Measurements from ENCODE around the gene HLA-DQB1. TPM values are rescaled to one million over a fixed set of nuclear protein-coding genes. Genes with fewer than 3 reads are reported as not detected.
"Not testable (repeated sequence)": the region's sequence is repeated elsewhere in the genome, so short reads cannot be mapped to it uniquely, and the experiment has no call there.

Gene HLA-DQB1
- total RNA-seq, 2 experiments from 2014 or later = 16.5 to 19.0 TPM

DNA sequence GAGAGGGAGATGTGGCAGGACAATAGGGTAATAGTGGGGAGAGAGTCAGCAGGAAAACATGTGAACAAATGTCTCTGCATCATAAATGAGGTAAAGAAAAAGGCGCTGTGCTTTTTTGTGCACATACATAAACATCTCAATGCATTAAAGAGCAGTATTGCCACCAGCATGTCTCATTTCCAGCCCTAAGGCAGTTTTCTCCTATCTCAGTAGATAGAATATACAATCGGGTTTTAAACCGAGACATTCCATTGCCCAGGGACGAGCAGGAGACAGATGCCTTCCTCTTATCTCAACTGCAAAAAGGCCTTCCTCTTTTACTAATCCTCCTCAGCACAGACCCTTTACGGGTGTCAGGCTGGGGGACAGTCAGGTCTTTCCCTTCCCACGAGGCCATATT lies 9.1 kb downstream of the HLA-DQB1 start:
- peaks cover 12% of the 10 kb centered on the region for H3K36me3 Mint-ChIP-seq
- POLR2A ChIA-PET; ATAC-seq (ENCODE audit: low read depth); DNase-seq; H3K4me3 Mint-ChIP-seq; H3K27me3 Mint-ChIP-seq; H3K27ac Mint-ChIP-seq; H3K9me3 Mint-ChIP-seq: not testable (repeated sequence)
- peaks cover 13% of the 10 kb centered on the region for H3K4me1 Mint-ChIP-seq

DNA sequence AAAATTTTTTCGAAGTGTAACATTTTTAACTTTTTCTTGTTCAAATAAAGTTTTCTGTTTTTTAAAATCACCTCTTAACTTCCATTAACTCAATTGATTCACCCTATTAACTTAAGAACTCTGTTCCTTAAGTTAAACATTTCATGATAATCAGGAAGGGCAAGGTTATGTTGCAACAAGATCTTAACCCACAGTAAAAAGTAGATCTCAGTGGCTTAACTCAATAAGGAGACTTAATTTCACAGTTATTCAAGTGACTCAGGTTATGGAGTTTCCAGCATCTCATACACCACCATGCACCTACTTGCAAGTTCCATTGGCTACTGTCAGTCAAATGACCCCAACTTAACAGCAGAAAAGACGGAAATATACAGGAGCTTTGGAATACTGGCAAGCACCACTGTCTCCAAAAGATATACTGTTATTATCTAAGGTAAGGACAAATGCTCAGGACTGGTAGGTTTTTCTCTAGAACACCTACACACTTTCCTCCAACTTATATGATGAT lies 11.2 kb downstream of the HLA-DQB1 start:
- H3K4me1 Mint-ChIP-seq = peaks cover 10% of the 10 kb centered on the region
- H3K9me3 Mint-ChIP-seq = peaks cover 5% of the 10 kb centered on the region
- DNase-seq (no peak), ATAC-seq (ENCODE audit: low read depth) (no peak)
- H3K27ac Mint-ChIP-seq = no peak overlapping the region
- peaks cover 5% of the 10 kb centered on the region for H3K36me3 Mint-ChIP-seq
- POLR2A ChIA-PET = no interaction called here
- H3K4me3 Mint-ChIP-seq = no peak overlapping the region
- H3K27me3 Mint-ChIP-seq = peaks cover 3% of the 10 kb centered on the region

DNA sequence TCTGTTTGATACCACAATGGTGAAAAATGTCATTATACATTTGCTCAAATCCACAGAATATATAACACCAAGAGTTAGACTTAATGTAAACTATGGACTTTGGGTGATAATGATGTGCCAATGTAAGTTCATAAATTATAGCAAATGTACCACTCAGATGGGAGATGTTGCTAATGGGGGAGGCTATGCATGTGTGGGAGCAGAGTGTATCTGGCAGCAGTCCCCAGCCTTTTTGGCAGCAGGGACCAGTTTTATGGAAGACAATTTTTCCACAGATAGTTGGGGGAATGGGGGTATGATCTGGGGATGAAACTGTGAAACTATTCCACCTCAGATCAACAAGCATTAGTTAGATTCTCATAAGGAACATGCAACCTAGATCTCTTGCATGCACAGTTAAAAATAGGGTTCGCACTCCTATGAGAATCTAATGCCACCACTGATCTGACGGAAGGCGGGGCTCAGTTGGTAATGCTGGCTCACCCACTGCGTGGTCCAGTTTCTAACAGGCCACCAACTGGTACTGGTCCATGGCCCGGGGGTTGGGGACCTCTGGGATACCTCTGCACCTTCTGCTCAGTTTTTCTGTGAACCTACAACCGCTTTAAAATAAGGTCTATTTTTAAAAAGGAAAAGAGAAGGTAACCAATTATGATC lies 21.3 kb downstream of the HLA-DQB1 start:
- H3K27ac Mint-ChIP-seq = no peak overlapping the region
- no peak for DNase-seq
- no peaks in the 10 kb centered on the region for H3K36me3 Mint-ChIP-seq
- no peaks in the 10 kb centered on the region for H3K9me3 Mint-ChIP-seq
- no peak for ATAC-seq (ENCODE audit: low read depth)
- POLR2A ChIA-PET = no interaction called here
- no peak overlapping the region for H3K4me3 Mint-ChIP-seq
- peaks cover 9% of the 10 kb centered on the region for H3K27me3 Mint-ChIP-seq
- H3K4me1 Mint-ChIP-seq = peaks cover 17% of the 10 kb centered on the region

DNA sequence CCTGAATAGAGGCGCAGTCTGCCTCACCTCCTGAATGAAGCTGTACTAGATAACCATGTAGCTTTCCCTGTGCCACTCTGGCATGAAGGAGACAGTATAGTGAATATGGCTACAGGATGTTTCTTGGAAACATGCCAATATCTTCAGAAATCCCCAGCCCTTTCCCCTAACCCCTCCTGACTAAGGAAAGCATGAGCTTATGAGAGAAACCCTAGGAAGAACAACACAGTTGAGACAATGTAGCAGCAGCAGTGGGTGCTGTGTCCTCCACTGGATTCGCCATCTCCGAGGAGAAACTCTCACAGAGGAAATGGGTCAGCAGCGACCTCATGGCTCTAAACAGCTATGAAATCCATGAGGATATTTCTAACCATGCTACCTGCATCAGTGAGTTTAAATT lies 22.6 kb downstream of the HLA-DQB1 start:
- H3K27ac Mint-ChIP-seq = no peak overlapping the region
- no peak for ATAC-seq (ENCODE audit: low read depth)
- H3K9me3 Mint-ChIP-seq = no peaks in the 10 kb centered on the region
- H3K27me3 Mint-ChIP-seq = peaks cover 11% of the 10 kb centered on the region
- POLR2A ChIA-PET = no interaction called here
- H3K36me3 Mint-ChIP-seq = no peaks in the 10 kb centered on the region
- peaks cover 17% of the 10 kb centered on the region for H3K4me1 Mint-ChIP-seq
- no peak for DNase-seq
- no peak overlapping the region for H3K4me3 Mint-ChIP-seq

DNA sequence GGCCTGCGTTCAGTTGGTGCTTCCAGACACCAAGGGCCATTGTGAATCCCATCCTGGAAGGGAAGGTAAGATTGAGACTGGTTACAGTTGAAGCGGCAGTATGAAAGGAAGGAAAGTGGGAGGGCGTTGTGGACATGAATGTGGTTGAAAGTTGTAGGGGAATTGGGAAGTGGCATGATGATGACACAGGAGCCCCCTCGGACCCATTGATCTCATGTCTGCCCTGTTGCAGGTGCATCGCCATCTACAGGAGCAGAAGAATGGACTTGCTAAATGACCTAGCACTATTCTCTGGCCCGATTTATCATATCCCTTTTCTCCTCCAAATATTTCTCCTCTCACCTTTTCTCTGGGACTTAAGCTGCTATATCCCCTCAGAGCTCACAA lies 23.7 kb downstream of the HLA-DQB1 start:
- Mint-ChIP-seq H3K27me3 (peaks cover 10% of the 10 kb centered on the region), H3K4me1 (peaks cover 19% of the 10 kb centered on the region), H3K4me3 (no peak overlapping the region), H3K27ac (no peak overlapping the region), H3K9me3 (no peaks in the 10 kb centered on the region), H3K36me3 (no peaks in the 10 kb centered on the region)
- ATAC-seq (ENCODE audit: low read depth) = no peak
- no peak for DNase-seq
- POLR2A ChIA-PET = no interaction called here

DNA sequence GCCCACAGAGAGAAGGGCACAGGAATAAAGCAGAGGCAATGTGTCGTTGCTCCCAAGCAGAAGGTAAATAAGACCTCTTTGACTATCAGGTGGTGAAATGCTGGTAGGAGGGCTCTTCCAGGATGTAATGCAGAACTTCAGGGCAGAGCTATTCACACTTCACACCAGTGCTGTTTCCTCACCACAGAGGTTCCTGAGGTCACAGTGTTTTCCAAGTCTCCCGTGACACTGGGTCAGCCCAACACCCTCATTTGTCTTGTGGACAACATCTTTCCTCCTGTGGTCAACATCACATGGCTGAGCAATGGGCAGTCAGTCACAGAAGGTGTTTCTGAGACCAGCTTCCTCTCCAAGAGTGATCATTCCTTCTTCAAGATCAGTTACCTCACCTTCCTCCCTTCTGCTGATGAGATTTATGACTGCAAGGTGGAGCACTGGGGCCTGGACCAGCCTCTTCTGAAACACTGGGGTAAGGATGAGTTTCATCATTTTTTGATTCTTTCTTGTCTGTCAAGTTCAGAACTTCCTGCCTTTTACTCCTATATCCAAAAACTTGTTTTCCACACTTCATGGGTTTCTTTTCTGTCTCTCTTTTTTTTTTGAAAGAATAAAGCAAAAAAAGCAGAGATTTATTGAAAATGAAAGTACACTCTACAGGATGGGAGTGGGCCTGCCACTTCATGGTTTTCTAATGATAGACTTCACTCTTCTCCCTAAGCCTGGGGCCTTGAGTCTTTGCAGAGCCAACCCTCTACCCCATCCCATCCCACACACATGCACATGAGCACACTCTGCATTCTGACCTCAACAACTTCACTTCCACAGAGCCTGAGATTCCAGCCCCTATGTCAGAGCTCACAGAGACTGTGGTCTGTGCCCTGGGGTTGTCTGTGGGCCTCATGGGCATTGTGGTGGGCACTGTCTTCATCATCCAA lies 24.4 kb downstream of the HLA-DQB1 start:
- H3K4me1 Mint-ChIP-seq = peaks cover 19% of the 10 kb centered on the region
- DNase-seq, POLR2A ChIA-PET, H3K9me3 Mint-ChIP-seq, H3K36me3 Mint-ChIP-seq: not testable (repeated sequence)
- peak; percentile 50 for ATAC-seq (ENCODE audit: low read depth)
- H3K4me3 Mint-ChIP-seq = peak overlapping the region; percentile 28
- peak overlapping the region; percentile 13 for H3K27ac Mint-ChIP-seq
- peaks cover 13% of the 10 kb centered on the region for H3K27me3 Mint-ChIP-seq

DNA sequence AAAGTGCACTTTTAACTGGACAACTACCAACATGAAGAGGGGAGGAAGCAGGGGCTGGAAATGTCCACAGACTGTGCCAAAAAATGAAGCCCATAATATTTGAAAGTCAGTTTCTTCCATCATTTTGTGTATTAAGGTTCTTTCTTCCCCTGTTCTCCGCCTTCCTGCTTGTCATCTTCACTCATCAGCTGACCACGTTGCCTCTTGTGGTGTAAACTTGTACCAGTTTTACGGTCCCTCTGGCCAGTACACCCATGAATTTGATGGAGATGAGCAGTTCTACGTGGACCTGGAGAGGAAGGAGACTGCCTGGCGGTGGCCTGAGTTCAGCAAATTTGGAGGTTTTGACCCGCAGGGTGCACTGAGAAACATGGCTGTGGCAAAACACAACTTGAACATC lies 25.3 kb downstream of the HLA-DQB1 start:
- Mint-ChIP-seq H3K4me3 (no peak overlapping the region), H3K4me1 (peaks cover 19% of the 10 kb centered on the region), H3K27me3 (peaks cover 13% of the 10 kb centered on the region), H3K9me3 (no peaks in the 10 kb centered on the region), H3K36me3 (no peaks in the 10 kb centered on the region), H3K27ac (no peak overlapping the region)
- POLR2A ChIA-PET = no interaction called here
- DNase-seq = no peak
- ATAC-seq (ENCODE audit: low read depth) = no peak

DNA sequence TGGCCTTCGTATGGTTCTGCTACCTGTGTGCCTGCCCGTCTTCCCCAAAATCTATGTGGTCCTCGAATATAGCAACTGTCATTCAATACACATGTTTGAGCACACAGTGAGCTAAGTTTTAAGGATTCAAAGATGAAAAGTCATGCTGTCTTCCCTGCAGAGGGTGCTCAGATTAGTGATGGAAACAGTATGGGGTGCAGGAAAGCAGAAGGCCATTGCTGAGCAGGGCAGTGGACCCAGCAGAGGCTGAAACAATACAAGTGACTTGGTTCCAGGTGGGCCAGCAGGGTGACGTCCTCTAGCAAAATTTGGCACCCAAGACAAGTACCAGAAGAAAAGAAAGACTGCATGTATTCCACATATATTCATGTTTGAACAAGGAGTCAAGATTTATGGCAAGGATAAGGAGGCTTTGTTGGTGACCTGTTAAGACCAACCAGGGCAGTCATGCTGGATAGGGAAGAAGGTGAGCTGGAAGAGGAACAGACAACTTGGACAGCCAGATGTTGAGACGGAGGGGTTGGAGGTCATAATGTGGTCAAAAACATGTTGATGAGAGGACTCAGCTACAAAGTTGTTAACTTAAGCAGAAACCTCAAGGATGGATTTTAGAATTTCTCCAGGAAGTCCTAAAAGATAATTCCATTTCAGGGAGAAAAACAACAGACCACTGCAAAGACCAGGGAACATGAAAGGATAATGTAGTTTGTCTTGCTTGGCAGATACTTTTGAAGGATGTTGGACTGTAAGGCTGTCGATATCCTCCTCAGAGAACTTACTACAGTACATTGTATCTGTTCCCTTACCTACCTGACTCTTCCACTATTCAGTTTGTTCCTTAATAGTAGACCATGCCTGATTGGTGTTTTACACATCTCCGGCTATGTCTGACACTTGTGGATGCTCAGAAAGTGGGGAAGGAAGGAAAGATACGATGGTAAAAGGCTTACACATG lies 26.7 kb downstream of the HLA-DQB1 start:
- Mint-ChIP-seq H3K27me3 (peaks cover 17% of the 10 kb centered on the region), H3K27ac (no peak overlapping the region), H3K4me1 (peaks cover 19% of the 10 kb centered on the region), H3K9me3 (no peaks in the 10 kb centered on the region), H3K36me3 (peaks cover 2% of the 10 kb centered on the region), H3K4me3 (no peak overlapping the region)
- DNase-seq (no peak), ATAC-seq (ENCODE audit: low read depth) (no peak)
- POLR2A ChIA-PET = interaction anchor here (0.6 kb wide), 1 partner anchor 536 kb away, joined by 3 read pairs; no protein-coding TSS in a partner anchor

DNA sequence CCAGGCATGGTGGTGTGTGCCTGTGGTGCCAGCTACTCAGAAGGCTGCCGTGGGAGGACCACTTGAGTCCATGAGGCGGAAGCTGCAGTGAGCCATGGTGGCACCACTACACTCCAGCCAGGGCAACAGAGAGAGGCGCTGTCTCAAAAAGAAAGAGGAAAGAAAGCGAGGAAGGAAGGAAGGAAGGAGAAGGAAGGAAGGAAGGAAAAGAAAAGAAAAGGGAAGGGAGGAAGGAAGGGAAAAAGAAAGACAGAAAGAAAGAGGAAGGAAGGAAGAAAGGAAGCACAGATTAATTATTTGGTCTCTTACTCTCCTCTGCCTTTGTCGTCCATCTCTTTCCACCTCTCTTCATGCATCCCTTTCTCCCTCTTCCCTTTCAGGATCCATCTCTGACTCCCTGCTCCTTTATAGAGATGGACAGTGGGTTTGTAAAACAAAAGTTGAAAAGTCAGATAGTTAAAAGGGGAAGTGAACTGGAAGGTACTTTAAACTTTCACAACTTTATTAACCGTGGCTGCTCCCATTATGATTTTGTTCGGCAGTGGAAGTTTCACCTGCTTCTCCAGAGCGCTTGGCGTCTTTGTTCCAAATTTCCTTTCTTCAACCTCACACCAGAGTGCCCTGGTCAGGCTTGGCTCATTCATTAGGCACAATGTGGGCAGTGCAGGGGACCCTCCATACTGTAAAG lies 27.8 kb downstream of the HLA-DQB1 start:
- H3K9me3 Mint-ChIP-seq = no peaks in the 10 kb centered on the region
- H3K4me1 Mint-ChIP-seq = peaks cover 27% of the 10 kb centered on the region
- no peak overlapping the region for H3K27ac Mint-ChIP-seq
- DNase-seq (no peak), ATAC-seq (ENCODE audit: low read depth) (no peak)
- POLR2A ChIA-PET = no interaction called here
- peaks cover 22% of the 10 kb centered on the region for H3K27me3 Mint-ChIP-seq
- no peak overlapping the region for H3K4me3 Mint-ChIP-seq
- peaks cover 2% of the 10 kb centered on the region for H3K36me3 Mint-ChIP-seq

DNA sequence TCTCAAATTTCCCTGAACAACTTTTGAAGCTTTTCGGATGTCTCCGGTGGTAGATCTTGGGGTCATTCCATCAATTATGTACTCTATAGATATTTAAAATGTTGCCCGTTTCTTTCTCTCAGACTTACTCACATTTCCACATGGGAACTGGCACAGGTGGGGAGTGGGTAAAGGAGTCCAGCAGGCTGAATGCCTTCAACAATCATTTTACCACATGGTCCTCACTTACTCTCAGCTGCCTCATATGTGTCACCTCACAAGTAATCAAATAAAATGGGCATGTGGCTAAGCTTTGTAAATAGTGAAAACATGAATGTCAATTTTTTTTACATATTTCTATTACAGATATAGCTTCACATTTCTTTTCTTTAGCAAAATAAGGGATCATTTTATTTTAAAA lies 28.6 kb downstream of the HLA-DQB1 start:
- Mint-ChIP-seq H3K27me3 (peaks cover 22% of the 10 kb centered on the region), H3K27ac (no peak overlapping the region), H3K4me3 (no peak overlapping the region), H3K9me3 (no peaks in the 10 kb centered on the region), H3K36me3 (peaks cover 2% of the 10 kb centered on the region), H3K4me1 (peaks cover 27% of the 10 kb centered on the region)
- POLR2A ChIA-PET = no interaction called here
- DNase-seq (no peak), ATAC-seq (ENCODE audit: low read depth) (no peak)

DNA sequence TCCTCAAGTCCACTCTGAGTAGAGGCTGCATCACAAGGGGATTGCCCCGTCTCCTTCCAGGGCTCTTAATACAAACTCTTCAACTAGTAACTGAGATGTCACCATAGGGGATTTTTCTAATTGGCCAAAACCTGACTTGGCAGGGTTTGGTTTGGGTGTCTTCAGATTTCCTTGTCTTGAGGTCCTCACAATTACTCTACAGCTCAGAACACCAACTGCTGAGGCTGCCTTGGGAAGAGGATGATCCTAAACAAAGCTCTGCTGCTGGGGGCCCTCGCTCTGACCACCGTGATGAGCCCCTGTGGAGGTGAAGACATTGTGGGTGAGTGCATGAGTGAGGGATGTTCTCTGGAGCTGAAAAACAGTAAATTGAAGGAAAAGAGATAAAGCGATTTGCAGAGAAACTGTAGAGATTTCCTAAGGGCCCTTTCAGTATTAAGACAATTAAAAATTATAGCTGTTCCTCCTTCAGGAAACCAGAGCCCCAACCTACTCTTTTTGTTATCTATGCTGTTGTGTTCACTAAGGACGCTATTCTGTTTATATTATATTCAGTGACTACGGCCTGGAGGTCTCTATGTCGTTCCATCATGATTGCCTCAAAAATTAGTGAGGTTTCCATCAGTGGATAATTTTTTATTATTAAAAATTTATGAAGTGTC lies 29.1 kb downstream of the HLA-DQB1 start, which contains the start of gene HLA-DQA1:
Gene HLA-DQA1, plus strand, starts transcription at position 188 of the 662 bp plus-strand sequence. Its CDS starts 53 bp downstream, at position 241.
- POLR2A ChIA-PET = no interaction called here
- H3K27me3 Mint-ChIP-seq = peaks cover 21% of the 10 kb centered on the region
- H3K9me3 Mint-ChIP-seq = no peaks in the 10 kb centered on the region
- no peak for DNase-seq
- no peak within 1 kb of the TSS for H3K27ac Mint-ChIP-seq
- no peak for ATAC-seq (ENCODE audit: low read depth)
- H3K4me1 Mint-ChIP-seq = peaks cover 23% of the 10 kb centered on the region
- H3K36me3 Mint-ChIP-seq = peaks cover 2% of the 10 kb centered on the region
- H3K4me3 Mint-ChIP-seq = no peak within 1 kb of the TSS

DNA sequence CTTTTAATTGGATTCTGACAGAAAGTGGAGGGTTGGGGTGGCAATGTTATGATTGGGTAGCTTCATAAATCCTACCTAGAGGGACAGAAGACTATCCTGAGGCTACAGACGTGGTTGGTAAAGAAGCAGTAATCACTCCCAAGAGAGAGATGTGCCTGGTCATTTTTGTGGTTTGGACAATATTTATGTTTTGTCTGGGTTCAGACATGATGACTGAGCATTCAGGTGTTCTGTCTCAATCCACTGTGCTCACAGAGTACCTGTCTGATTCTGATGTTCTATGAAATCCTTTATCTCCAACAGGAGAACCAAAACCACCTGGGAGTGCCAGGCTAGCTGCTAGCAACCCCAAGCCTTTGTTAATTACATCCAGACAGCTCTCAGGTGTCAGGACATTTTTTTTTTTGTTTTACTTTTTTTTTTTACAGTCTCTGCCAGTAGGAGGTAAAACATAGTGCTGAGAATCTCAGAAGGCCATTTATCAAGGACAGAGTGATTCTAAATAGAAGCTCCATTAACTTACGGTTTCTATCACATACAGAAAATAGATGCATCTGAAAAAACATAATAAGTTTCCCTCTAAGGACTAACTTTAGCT lies 30.8 kb downstream of the HLA-DQB1 start:
- H3K27me3 Mint-ChIP-seq = peaks cover 21% of the 10 kb centered on the region
- no peak for DNase-seq
- ATAC-seq (ENCODE audit: low read depth) = no peak
- POLR2A ChIA-PET = interaction anchor here (1.5 kb wide), 1 partner anchor 13 kb away, joined by 4 read pairs; no protein-coding TSS in a partner anchor
- H3K9me3 Mint-ChIP-seq = no peaks in the 10 kb centered on the region
- peaks cover 12% of the 10 kb centered on the region for H3K4me1 Mint-ChIP-seq
- no peak overlapping the region for H3K4me3 Mint-ChIP-seq
- peaks cover 2% of the 10 kb centered on the region for H3K36me3 Mint-ChIP-seq
- no peak overlapping the region for H3K27ac Mint-ChIP-seq
